Measurements from ENCODE around the gene TMPRSS6.

DNA sequence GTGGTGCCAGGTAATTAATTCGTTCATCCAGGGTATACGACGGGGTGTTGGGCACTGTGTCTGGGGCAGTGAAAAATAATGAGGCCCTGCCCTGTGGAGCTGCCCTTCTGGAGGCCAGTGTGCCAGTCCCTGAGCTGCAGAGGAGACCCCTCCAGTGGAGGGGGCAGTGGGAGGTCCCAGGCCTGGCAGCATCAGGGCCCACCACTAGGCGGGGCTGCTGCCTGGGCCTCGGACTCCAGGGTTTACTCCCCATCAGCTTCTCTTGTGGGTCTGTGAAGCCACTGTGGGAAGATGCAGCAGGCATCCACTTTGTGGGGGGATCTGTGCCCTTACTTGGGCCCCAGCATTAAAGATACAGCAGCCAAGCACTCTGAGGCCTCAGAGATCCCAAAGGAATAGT lies 17.4 kb upstream of the TMPRSS6 start:
- TF ChIP-seq, protein P1, sequence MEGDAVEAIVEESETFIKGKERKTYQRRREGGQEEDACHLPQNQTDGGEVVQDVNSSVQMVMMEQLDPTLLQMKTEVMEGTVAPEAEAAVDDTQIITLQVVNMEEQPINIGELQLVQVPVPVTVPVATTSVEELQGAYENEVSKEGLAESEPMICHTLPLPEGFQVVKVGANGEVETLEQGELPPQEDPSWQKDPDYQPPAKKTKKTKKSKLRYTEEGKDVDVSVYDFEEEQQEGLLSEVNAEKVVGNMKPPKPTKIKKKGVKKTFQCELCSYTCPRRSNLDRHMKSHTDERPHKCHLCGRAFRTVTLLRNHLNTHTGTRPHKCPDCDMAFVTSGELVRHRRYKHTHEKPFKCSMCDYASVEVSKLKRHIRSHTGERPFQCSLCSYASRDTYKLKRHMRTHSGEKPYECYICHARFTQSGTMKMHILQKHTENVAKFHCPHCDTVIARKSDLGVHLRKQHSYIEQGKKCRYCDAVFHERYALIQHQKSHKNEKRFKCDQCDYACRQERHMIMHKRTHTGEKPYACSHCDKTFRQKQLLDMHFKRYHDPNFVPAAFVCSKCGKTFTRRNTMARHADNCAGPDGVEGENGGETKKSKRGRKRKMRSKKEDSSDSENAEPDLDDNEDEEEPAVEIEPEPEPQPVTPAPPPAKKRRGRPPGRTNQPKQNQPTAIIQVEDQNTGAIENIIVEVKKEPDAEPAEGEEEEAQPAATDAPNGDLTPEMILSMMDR (conservative IDR thresholded peaks at IDR 0.05), result peak; percentile 53
- TF ChIP-seq EZH2 (IDR thresholded peaks at IDR 0.05; ENCODE audit: low read depth), result no peak
